ENCODE results near the gene OR9Q2. TPM values are rescaled to one million over a fixed set of nuclear protein-coding genes. Genes with fewer than 3 reads are reported as not detected.
"Not testable (repeated sequence)": the region's sequence is repeated elsewhere in the genome, so short reads cannot be mapped to it uniquely, and the experiment has no call there.

Gene OR9Q2
- total RNA-seq, 2 experiments from 2014 or later: not detected

DNA sequence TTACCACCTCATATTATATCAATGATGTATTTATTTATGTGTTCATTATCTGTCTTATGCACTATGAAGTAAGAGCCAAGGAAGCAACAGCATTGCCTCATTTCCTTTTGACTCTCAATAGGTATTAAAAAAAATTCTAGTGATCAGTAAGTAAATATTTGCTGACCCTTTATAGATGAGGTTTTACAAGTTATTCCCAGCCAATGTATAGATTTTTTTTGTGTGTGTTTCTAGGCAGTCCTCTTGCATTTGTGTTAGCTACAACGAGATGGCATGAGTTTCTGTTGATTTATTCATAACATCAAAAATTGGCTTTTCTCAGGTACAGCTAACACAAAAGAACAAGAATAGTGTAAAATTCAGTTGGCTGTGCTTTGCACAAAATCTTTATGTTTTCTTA, 10.4 kb downstream of the OR9Q2 start:
- intact Hi-C loops (cut with micrococcal nuclease): no loop called here
- Mint-ChIP-seq H3K9me3 (peaks cover 8% of the 10 kb centered on the region), H3K4me1 (ENCODE audit: low read depth) (no peaks in the 10 kb centered on the region), H3K4me3 (no peak overlapping the region), H3K36me3 (no peaks in the 10 kb centered on the region), H3K27ac (no peak overlapping the region), H3K27me3 (peaks cover 10% of the 10 kb centered on the region)
- DNase-seq: no peak
- ChIA-PET POLR2A (no interaction called here), CTCF (no interaction called here)

- Mint-ChIP-seq H3K27ac (no peak within 1 kb of the TSS), H3K9me3 (no peaks in the 10 kb centered on the region), H3K27me3 (peaks cover 13% of the 10 kb centered on the region), H3K36me3 (no peaks in the 10 kb centered on the region), H3K4me3 (no peak within 1 kb of the TSS), H3K4me1 (ENCODE audit: low read depth) (no peaks in the 10 kb centered on the region)
- CTCF ChIA-PET: no interaction called here
- POLR2A ChIA-PET: no interaction called here
- intact Hi-C loops (cut with micrococcal nuclease): no loop called here
- no peak for DNase-seq
Observed at GRCh38 chr11:58204042-58204441, 15.2 kb downstream of the OR9Q2 start, which contains the start of gene OR1S2. TSS of gene OR1S2 (minus strand) at chr11:58204142. CDS start at chr11:58204142, 0 bp downstream.

GRCh38 chr11:58212420-58212819, 23.6 kb downstream of the OR9Q2 start, which contains the start of gene OR1S1:
TSS of gene OR1S1 (plus strand) at chr11:58212720.
- intact Hi-C loops (cut with micrococcal nuclease); CTCF ChIA-PET; H3K36me3 Mint-ChIP-seq: not testable (repeated sequence)

DNA sequence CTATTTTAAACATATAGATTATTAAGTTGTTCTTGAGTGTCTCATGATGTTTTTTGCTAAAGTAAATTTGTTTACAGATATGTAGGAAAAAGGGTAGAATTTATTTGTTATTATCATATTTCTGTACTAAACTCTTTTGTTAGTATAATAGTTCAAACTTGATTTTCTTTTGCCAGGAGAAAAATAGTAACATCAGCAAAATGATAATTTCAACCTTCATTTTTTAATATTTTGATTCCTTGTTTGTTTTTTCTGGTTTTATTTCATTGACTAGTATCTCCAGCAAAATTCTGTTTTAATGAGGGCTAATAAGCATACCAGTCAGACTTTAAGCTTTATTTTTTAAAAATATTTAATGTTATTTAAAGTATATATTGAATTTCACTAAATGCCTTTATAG, 27.6 kb downstream of the OR9Q2 start:
- ChIA-PET CTCF (no interaction called here), POLR2A (no interaction called here)
- H3K27ac Mint-ChIP-seq: no peak overlapping the region
- no peak for DNase-seq
- intact Hi-C loops (cut with micrococcal nuclease): no loop called here
- H3K9me3 Mint-ChIP-seq: no peaks in the 10 kb centered on the region
- H3K4me3 Mint-ChIP-seq: no peak overlapping the region
- no peaks in the 10 kb centered on the region for H3K36me3 Mint-ChIP-seq
- no peaks in the 10 kb centered on the region for H3K4me1 Mint-ChIP-seq (ENCODE audit: low read depth)
- peaks cover 3% of the 10 kb centered on the region for H3K27me3 Mint-ChIP-seq

More at GRCh38 chr11:58212420-58212819, 23.6 kb downstream of the OR9Q2 start, which contains the start of gene OR1S1:
- DNase-seq; H3K27me3 Mint-ChIP-seq; H3K4me3 Mint-ChIP-seq; POLR2A ChIA-PET; H3K4me1 Mint-ChIP-seq (ENCODE audit: low read depth); H3K27ac Mint-ChIP-seq; H3K9me3 Mint-ChIP-seq: not testable (repeated sequence)

DNA sequence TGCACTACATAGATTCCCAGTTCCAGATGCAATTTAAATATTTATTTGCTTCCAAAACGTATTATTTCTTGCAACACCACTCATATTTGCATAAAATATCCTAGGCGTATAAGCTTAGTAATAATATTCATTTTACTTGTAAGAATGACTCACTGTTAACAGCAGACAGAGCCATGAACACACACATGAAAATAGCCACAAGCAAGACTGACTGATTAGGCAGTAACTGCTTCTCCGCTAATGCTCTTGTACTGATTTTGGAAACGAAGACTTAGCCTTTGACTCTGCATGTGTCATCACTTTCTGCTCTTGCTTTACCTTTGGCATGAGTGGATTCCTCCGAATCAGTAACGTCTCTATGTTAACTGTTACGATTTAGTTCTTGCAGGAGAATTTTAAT, 33.9 kb downstream of the OR9Q2 start:
- DNase-seq: no peak
- H3K4me3 Mint-ChIP-seq: no peak overlapping the region
- no peaks in the 10 kb centered on the region for H3K9me3 Mint-ChIP-seq
- ChIA-PET CTCF (no interaction called here), POLR2A (no interaction called here)
- no peaks in the 10 kb centered on the region for H3K27me3 Mint-ChIP-seq
- H3K36me3 Mint-ChIP-seq: no peaks in the 10 kb centered on the region
- H3K4me1 Mint-ChIP-seq (ENCODE audit: low read depth): no peaks in the 10 kb centered on the region
- intact Hi-C loops (cut with micrococcal nuclease): no loop called here
- no peak overlapping the region for H3K27ac Mint-ChIP-seq

- Mint-ChIP-seq H3K36me3 (no peaks in the 10 kb centered on the region), H3K4me1 (ENCODE audit: low read depth) (no peaks in the 10 kb centered on the region), H3K9me3 (no peaks in the 10 kb centered on the region), H3K27ac (no peak overlapping the region), H3K4me3 (no peak overlapping the region), H3K27me3 (no peaks in the 10 kb centered on the region)
- CTCF ChIA-PET: no interaction called here
- intact Hi-C loops (cut with micrococcal nuclease): no loop called here
- no peak for DNase-seq
- POLR2A ChIA-PET: no interaction called here
Observed at GRCh38 chr11:58227956-58228615, 39.2 kb downstream of the OR9Q2 start.

Other genes starting within 250 kb of the OR9Q2 start
- gene OR9Q1, start 165.2 kb upstream of the OR9Q2 start, total RNA-seq: not detected
- not detected for gene OR6Q1, start 158.1 kb upstream of the OR9Q2 start, total RNA-seq
- gene OR9I1, start 63.5 kb upstream of the OR9Q2 start, total RNA-seq: not detected
- not detected for gene OR1S2, start 15.1 kb downstream of the OR9Q2 start, total RNA-seq
- not detected for gene OR1S1, start 23.6 kb downstream of the OR9Q2 start, total RNA-seq
- gene OR10Q1, start 39.8 kb downstream of the OR9Q2 start, total RNA-seq: not detected
- gene OR10W1, start 79.2 kb downstream of the OR9Q2 start, total RNA-seq: not detected
- gene OR5B17, start 170.0 kb downstream of the OR9Q2 start, total RNA-seq: not detected
- gene OR5B3, start 217.8 kb downstream of the OR9Q2 start, total RNA-seq: not detected
- not detected for gene OR5B2, start 239.1 kb downstream of the OR9Q2 start, total RNA-seq

Measured in activated CD4-positive, alpha-beta memory T cell treated with anti-CD3 and anti-CD28 coated beads for 36 hours (primary cell).